NCI-H524 (cell line): Measurements from ENCODE around the gene SHLD1.

Source experiments
- DNase-seq, 2 experiments: peaks; one replicate each; lab custom pipeline; 2025; lab: John Stamatoyannopoulos, UW

The SHLD1 gene

GRCh38 chr20:5893052-5893451, 142.9 kb downstream of the SHLD1 start:
- DNase-seq: no peak

- no peak for DNase-seq
Observed at GRCh38 chr20:5893621-5894020, 143.4 kb downstream of the SHLD1 start.

GRCh38 chr20:5895626-5896025, 145.4 kb downstream of the SHLD1 start:
- DNase-seq: no peak

- DNase-seq: no peak
Observed at GRCh38 chr20:5899444-5899843, 149.2 kb downstream of the SHLD1 start.

- no peak for DNase-seq
Observed at GRCh38 chr20:5900908-5901307, 150.7 kb downstream of the SHLD1 start.

- no peak for DNase-seq
Observed at GRCh38 chr20:5908981-5909380, 158.8 kb downstream of the SHLD1 start.

GRCh38 chr20:5910186-5910585, 160.0 kb downstream of the SHLD1 start:
- DNase-seq: no peak

GRCh38 chr20:5913166-5913565, 163.0 kb downstream of the SHLD1 start:
- DNase-seq: no peak
